ENCODE measurements around the gene OTUB2.

The OTUB2 gene

GRCh38 chr14:94016446-94016976, 9.6 kb upstream of the OTUB2 start:
- DNase-seq = no peak
- intact Hi-C loops (cut with DNase I) = no loop called here

- no peak for DNase-seq
- intact Hi-C loops (cut with DNase I) = no loop called here
Measured at GRCh38 chr14:94018308-94018707, 7.8 kb upstream of the OTUB2 start.

- intact Hi-C loops (cut with DNase I) = no loop called here
- no peak for DNase-seq
Measured at GRCh38 chr14:94019329-94019728, 6.8 kb upstream of the OTUB2 start.

- DNase-seq = no peak
- intact Hi-C loops (cut with DNase I) = no loop called here
Measured at GRCh38 chr14:94020267-94020666, 5.9 kb upstream of the OTUB2 start.

- intact Hi-C loops (cut with DNase I) = no loop called here
Measured at GRCh38 chr14:94021001-94021400, 5.1 kb upstream of the OTUB2 start.

GRCh38 chr14:94021416-94022157, 4.6 kb upstream of the OTUB2 start:
- intact Hi-C loops (cut with DNase I) = no loop called here
- DNase-seq = no peak

More at GRCh38 chr14:94021001-94021400, 5.1 kb upstream of the OTUB2 start:
- no peak for DNase-seq

GRCh38 chr14:94022532-94023411, 3.4 kb upstream of the OTUB2 start:
- DNase-seq = no peak
- intact Hi-C loops (cut with DNase I) = no loop called here

DNA sequence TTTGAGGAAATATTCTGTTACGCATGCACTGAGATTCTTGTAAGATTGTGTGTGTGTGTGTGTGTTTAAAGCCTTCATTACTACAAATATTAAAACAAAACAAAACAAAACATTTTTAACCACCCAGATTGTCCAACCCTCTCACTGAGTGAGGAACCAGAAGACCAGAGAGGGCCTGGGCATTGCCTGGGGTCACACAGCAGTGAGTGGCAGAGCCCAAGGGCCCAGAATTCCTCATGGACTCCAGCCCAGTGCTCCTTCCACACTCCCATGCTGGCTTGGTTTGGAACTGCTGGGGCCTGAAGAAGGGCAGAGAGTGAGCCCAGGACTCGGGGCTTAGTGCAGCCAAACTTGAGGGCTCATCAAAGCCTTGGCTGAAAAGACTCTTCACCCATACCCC, 1.6 kb upstream of the OTUB2 start:
- no peak for DNase-seq
- intact Hi-C loops (cut with DNase I) = no loop called here

- intact Hi-C loops (cut with DNase I) = no loop called here
- no peak for DNase-seq
Measured at GRCh38 chr14:94025720-94026119, 420 bp upstream of the OTUB2 start.

- DNase-seq = no peak
- intact Hi-C loops (cut with DNase I) = no loop called here
Measured at GRCh38 chr14:94026889-94027469, 839 bp downstream of the OTUB2 start.

GRCh38 chr14:94027566-94028449, 1.7 kb downstream of the OTUB2 start:
- intact Hi-C loops (cut with DNase I) = no loop called here
- no peak for DNase-seq

DNA sequence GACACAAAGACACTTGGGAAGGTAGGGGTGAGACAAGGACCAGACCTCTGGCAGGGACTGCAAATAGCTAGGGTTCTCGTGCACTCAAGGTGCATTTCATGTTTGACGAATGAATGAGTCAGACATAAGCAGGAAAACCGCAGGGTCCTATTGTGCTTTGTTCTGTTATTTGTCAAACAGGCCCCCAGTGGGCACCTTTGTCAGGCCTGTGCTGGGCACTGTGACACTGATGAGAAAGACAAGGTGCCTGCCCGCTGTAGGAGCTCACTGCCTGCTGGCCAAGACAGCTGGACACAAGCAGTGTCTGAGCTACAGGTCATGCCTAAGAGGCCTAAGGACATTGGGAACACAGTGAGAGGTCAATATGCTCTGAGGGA, 2.3 kb downstream of the OTUB2 start:
- intact Hi-C loops (cut with DNase I) = no loop called here
- DNase-seq = no peak

GRCh38 chr14:94029265-94029664, 3.1 kb downstream of the OTUB2 start:
- intact Hi-C loops (cut with DNase I) = no loop called here
- DNase-seq = no peak

DNA sequence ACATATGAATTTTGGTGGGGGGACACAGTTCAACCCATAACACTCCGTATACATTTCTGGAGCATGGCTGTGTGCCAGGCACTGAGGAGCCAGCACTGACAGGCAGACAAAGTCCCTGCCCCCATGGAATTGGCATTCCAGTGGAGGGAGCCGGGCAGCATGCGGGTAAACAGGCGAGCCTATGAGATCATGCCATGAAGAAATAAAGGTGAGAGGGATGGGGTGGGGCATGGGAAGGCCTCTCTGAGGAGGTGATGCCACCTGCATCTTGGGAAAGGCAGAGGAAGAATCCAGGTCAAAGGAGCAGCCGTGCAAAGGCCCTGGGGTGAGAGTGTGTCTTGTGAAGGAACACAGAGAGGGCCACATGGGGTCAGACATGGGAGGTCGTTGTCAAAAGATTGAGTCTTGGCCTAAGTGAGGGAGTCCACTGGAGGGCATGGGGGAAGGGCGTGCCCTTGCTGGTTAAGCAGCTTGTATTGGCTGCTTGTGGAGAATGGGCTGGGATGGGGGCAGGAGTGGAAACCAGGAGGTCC, 3.6 kb downstream of the OTUB2 start:
- DNase-seq = no peak
- intact Hi-C loops (cut with DNase I) = no loop called here

GRCh38 chr14:94030571-94030970, 4.4 kb downstream of the OTUB2 start:
- intact Hi-C loops (cut with DNase I) = no loop called here
- DNase-seq = peak in 1 of 10 donors; percentile 27

GRCh38 chr14:94031161-94031882, 5.2 kb downstream of the OTUB2 start:
- intact Hi-C loops (cut with DNase I) = no loop called here
- peak in 2 of 10 donors; percentile 59 to 75 for DNase-seq

DNA sequence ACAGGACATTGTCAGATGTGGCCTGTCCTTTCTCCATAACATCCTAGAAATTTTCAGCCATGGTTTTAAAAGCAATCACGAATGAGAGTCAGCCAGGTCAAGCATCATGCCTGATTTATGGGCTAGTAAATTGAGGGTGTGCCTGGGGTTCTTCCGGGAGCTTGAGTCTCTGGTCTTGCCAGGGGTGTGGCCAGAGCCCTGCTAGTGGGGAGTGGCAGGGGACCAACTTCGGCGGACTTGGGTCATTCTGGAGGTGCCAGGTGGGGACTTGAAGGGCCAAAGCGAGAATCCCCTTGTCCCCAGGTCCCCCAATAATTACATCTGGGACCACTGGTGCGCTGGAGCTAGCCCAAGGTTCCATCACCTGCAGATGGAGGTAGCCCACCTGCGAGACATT, 5.7 kb downstream of the OTUB2 start:
- peak in 1 of 10 donors; percentile 47 for DNase-seq

GRCh38 chr14:94034886-94035285, 8.7 kb downstream of the OTUB2 start:
- peak in 1 of 10 donors; percentile 48 for DNase-seq
- intact Hi-C loops (cut with DNase I) = loop anchor here (5.0 kb wide), 1 partner anchor 142 kb away; no protein-coding TSS in a partner anchor

More for the DNA sequence above, 5.7 kb downstream of the OTUB2 start:
- intact Hi-C loops (cut with DNase I) = no loop called here
